Measurements from ENCODE around the gene LUM.

LUM gene

DNA sequence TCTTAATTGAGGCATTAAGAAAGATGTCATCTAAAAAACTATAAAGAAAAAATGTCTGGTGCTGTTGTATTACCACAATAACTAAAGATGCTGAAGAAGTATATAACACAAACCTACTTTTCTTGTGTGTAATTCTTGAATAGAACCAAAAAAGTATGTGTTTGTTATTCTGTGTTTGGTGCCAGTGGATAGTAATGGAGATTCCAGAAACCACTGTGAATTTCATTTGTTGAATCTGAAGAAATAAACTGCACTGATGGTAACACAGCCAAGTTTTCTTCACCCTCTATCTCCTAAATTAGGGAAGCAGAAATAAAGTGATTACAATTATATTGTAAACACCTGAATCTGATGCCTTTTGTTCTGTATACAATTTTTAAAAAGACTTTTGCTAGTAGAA, 40.4 kb downstream of the LUM start:
- H3K4me3 ChIP-seq (ENCODE audit: low read length): no peak overlapping the region
- no peaks in the 10 kb centered on the region for H3K4me1 ChIP-seq (ENCODE audit: control insufficient read depth, insufficient read depth, low read length)
- no peak overlapping the region for H3K9ac ChIP-seq (ENCODE audit: low read depth, low read length)
- no peaks in the 10 kb centered on the region for H3K27me3 ChIP-seq (ENCODE audit: control insufficient read depth, insufficient read depth, low read length)
- H3K9me3 ChIP-seq (replicated peaks; ENCODE audit: low read length): no peaks in the 10 kb centered on the region
- no peaks in the 10 kb centered on the region for H3K36me3 ChIP-seq (ENCODE audit: insufficient read depth, low read length)
- no peak overlapping the region for H3K4me2 ChIP-seq (ENCODE audit: low read length)

DNA sequence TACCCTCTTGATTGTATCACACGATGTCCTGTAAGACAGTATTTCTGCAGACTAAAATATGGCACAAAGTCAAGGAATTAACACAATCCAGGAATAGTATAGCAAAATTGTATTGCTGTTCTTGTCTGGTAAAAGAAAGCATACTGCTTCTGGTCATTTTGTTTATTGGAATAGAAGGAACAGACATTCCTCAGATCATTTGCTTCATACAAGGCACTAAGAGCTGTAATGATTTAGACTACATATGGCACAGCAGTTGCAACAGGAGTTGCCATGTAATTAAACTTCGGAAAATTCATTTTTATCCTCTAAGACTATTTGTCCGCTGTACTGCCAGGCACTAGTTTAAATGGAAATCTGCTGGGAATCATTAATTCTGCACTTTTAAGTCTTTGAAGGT, 45.9 kb downstream of the LUM start:
- Histone ChIP-seq H3K4me2 (ENCODE audit: low read length) (no peak overlapping the region), H3K27me3 (ENCODE audit: control insufficient read depth, insufficient read depth, low read length) (no peaks in the 10 kb centered on the region), H3K9me3 (replicated peaks; ENCODE audit: low read length) (no peaks in the 10 kb centered on the region), H3K36me3 (ENCODE audit: insufficient read depth, low read length) (no peaks in the 10 kb centered on the region), H3K4me3 (ENCODE audit: low read length) (no peak overlapping the region), H3K9ac (ENCODE audit: low read depth, low read length) (no peak overlapping the region), H3K4me1 (ENCODE audit: control insufficient read depth, insufficient read depth, low read length) (no peaks in the 10 kb centered on the region)

DNA sequence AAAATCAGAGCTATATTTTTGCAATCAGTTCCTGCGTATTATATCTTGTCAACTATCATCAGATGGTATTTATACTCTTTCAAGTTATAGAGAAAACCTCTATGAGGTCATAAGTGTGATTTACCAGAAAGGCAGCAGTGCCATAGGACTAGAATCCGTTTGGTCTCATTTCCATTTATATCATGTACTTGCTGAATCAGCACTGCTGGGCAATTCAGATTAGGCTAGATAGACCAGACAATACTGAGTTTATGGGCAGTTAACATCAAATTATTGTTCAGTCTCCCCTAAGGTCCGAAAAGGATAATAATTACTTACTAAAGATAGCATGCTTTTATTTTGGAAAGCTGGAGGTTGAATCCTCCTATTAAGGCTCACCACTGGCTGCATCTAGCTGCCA, 46.7 kb downstream of the LUM start:
- H3K36me3 ChIP-seq (ENCODE audit: insufficient read depth, low read length): no peaks in the 10 kb centered on the region
- no peaks in the 10 kb centered on the region for H3K27me3 ChIP-seq (ENCODE audit: control insufficient read depth, insufficient read depth, low read length)
- H3K4me3 ChIP-seq (ENCODE audit: low read length): no peak overlapping the region
- no peak overlapping the region for H3K4me2 ChIP-seq (ENCODE audit: low read length)
- H3K9me3 ChIP-seq (replicated peaks; ENCODE audit: low read length): no peaks in the 10 kb centered on the region
- no peaks in the 10 kb centered on the region for H3K4me1 ChIP-seq (ENCODE audit: control insufficient read depth, insufficient read depth, low read length)
- no peak overlapping the region for H3K9ac ChIP-seq (ENCODE audit: low read depth, low read length)

DNA sequence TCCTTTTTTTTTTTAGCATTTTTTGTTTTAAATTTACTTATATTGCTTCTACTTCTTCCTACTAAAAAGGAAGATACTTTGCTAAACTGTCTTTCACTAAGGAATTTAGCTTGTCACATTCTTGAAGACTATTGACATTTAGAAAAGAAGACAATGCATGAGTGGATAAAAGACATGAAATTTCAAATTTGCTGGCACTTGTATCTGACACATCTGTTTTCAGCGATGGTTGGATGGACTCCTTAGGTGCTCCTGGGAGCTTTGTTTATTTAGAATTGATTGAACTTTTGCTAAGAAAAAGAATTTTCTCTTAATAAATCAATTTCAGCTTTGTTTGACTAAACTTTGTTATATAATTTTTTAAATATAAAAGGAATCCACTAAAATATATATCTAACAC, 50.2 kb downstream of the LUM start:
- H3K36me3 ChIP-seq (ENCODE audit: insufficient read depth, low read length): no peaks in the 10 kb centered on the region
- no peak overlapping the region for H3K9ac ChIP-seq (ENCODE audit: low read depth, low read length)
- no peaks in the 10 kb centered on the region for H3K4me1 ChIP-seq (ENCODE audit: control insufficient read depth, insufficient read depth, low read length)
- no peaks in the 10 kb centered on the region for H3K27me3 ChIP-seq (ENCODE audit: control insufficient read depth, insufficient read depth, low read length)
- H3K4me2 ChIP-seq (ENCODE audit: low read length): no peak overlapping the region
- H3K4me3 ChIP-seq (ENCODE audit: low read length): no peak overlapping the region
- no peaks in the 10 kb centered on the region for H3K9me3 ChIP-seq (replicated peaks; ENCODE audit: low read length)

DNA sequence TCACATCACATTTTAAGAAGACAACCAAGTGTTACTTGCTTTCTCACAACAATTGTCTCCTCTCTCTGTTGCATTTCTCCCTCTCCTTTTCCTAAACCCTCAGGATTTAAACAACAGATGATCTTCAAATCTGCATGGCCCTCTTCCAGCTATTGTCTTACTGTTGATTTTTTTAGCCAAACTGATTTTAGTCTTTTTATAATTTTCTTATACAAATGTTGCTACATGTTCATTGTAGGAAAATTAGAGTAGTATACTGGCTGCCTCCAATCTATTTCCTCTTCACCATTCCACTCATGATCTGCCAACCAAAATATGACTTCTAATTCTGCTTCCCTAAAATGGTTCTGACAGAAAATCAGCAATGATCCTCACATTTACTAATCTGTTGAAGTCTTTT, 52.1 kb downstream of the LUM start:
- Histone ChIP-seq H3K27me3 (ENCODE audit: control insufficient read depth, insufficient read depth, low read length) (no peaks in the 10 kb centered on the region), H3K4me1 (ENCODE audit: control insufficient read depth, insufficient read depth, low read length) (peaks cover 3% of the 10 kb centered on the region), H3K9me3 (replicated peaks; ENCODE audit: low read length) (no peaks in the 10 kb centered on the region), H3K4me3 (ENCODE audit: low read length) (no peak overlapping the region), H3K36me3 (ENCODE audit: insufficient read depth, low read length) (no peaks in the 10 kb centered on the region), H3K4me2 (ENCODE audit: low read length) (no peak overlapping the region), H3K9ac (ENCODE audit: low read depth, low read length) (no peak overlapping the region)

DNA sequence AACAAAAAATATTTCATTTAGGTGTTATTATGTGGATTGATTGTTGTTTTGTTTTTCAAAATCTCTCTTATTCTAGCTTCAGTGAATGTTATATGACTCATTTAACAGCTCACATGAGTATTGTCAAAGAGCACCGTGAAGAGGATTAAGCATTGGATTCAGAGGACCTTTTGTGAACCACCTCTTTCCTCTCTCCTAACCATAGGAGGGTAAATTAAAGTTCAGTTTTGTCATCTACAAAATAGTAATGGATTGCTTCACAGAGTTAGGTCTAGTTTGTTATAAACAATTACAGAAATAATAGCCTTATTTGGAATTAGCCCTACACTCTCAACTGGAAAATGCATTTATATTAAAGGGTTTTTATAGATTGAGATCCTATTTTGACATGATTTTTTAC, 52.5 kb downstream of the LUM start:
- Histone ChIP-seq H3K9me3 (replicated peaks; ENCODE audit: low read length) (no peaks in the 10 kb centered on the region), H3K9ac (ENCODE audit: low read depth, low read length) (no peak overlapping the region), H3K36me3 (ENCODE audit: insufficient read depth, low read length) (no peaks in the 10 kb centered on the region), H3K4me1 (ENCODE audit: control insufficient read depth, insufficient read depth, low read length) (peaks cover 6% of the 10 kb centered on the region), H3K27me3 (ENCODE audit: control insufficient read depth, insufficient read depth, low read length) (no peaks in the 10 kb centered on the region), H3K4me3 (ENCODE audit: low read length) (no peak overlapping the region), H3K4me2 (ENCODE audit: low read length) (no peak overlapping the region)

DNA sequence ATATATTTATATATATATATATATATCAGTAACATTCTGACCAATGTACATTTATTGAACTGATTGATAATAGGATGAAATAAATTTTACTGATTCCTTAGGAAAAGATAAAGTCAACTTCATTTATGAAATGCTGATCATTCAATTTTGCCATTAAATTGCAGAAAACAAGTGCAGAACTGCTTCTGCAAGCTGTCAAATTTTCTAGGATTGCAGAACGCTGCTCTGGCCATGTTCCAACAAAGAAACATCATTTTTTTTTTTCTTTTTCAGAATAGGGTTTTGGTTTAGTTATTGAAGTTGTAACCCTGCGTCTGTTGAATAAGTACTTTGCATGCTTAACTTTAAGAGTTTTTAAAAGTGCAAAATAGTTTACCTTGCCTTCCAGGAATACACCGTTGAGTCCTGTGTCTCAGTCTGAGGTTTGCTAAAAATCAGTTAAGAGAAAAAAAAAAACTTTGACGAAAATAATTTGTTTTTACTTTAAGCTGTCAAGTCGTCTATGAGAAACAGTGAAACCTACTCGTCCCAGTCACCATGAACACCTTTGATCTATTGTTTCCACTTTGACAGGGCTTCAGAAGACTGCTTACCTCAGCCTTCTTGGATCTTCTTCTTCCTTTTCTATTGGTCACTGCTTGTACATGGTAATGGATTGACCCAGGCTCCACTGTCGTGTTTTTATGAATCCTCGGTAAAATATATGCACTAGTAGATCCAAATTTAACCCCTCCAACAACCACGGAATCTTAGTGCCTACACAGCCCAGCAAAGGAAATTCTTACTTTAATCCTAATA, 53.7 kb downstream of the LUM start, which contains the start of gene KERA:
Gene KERA (minus strand): TSS at position 657 of the 798 bp plus-strand sequence. CDS start 1,743 bp downstream, outside the sequence.
- Histone ChIP-seq H3K9me3 (replicated peaks; ENCODE audit: low read length) (no peaks in the 10 kb centered on the region), H3K4me3 (ENCODE audit: low read length) (no peak within 1 kb of the TSS), H3K4me1 (ENCODE audit: control insufficient read depth, insufficient read depth, low read length) (peaks cover 11% of the 10 kb centered on the region), H3K27me3 (ENCODE audit: control insufficient read depth, insufficient read depth, low read length) (no peaks in the 10 kb centered on the region), H3K9ac (ENCODE audit: low read depth, low read length) (no peak within 1 kb of the TSS), H3K4me2 (ENCODE audit: low read length) (no peak within 1 kb of the TSS), H3K36me3 (ENCODE audit: insufficient read depth, low read length) (no peaks in the 10 kb centered on the region)

DNA sequence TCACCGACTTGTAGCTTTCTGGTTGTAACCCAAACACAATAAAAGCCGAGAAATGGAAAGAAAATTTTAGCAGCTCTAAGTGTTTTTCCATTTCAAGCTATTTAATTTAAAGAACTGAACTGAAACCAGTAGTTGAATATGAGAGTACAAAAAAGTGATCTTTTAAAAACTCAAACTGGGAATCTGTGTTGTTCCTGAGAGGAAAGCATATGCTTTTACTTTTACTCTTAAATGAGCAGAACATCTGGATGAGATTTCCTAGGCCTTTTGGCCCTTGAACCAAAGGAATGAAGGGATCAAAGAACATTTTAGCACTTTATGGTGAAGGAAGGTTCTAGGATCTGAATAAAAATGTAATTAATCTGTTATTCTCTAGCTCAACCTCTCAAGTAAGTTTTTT, 54.8 kb downstream of the LUM start:
- Histone ChIP-seq H3K9ac (ENCODE audit: low read depth, low read length) (no peak overlapping the region), H3K27me3 (ENCODE audit: control insufficient read depth, insufficient read depth, low read length) (no peaks in the 10 kb centered on the region), H3K4me3 (ENCODE audit: low read length) (no peak overlapping the region), H3K9me3 (replicated peaks; ENCODE audit: low read length) (no peaks in the 10 kb centered on the region), H3K4me1 (ENCODE audit: control insufficient read depth, insufficient read depth, low read length) (peaks cover 11% of the 10 kb centered on the region), H3K4me2 (ENCODE audit: low read length) (no peak overlapping the region), H3K36me3 (ENCODE audit: insufficient read depth, low read length) (no peaks in the 10 kb centered on the region)

DNA sequence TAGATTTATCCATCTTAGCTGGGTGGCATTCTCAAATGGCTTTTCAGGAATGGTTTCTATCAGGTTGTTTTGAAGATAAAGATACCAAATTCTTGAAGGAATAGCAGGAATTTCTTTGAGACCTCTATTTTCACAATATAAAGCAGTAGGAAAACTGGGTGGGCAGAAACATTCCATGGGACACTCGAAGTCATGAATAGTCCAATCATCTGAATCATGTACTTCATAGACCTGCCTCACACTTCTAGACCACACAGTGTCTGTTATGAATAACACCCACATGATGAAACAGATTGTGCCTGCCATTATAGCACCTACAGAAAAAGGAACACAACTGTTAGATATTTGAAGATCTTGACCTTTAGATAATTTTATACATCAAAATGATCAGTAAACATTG, 55.3 kb downstream of the LUM start:
- Histone ChIP-seq H3K4me1 (ENCODE audit: control insufficient read depth, insufficient read depth, low read length) (peaks cover 11% of the 10 kb centered on the region), H3K27me3 (ENCODE audit: control insufficient read depth, insufficient read depth, low read length) (no peaks in the 10 kb centered on the region), H3K4me2 (ENCODE audit: low read length) (no peak overlapping the region), H3K36me3 (ENCODE audit: insufficient read depth, low read length) (no peaks in the 10 kb centered on the region), H3K9me3 (replicated peaks; ENCODE audit: low read length) (no peaks in the 10 kb centered on the region), H3K9ac (ENCODE audit: low read depth, low read length) (no peak overlapping the region), H3K4me3 (ENCODE audit: low read length) (no peak overlapping the region)

DNA sequence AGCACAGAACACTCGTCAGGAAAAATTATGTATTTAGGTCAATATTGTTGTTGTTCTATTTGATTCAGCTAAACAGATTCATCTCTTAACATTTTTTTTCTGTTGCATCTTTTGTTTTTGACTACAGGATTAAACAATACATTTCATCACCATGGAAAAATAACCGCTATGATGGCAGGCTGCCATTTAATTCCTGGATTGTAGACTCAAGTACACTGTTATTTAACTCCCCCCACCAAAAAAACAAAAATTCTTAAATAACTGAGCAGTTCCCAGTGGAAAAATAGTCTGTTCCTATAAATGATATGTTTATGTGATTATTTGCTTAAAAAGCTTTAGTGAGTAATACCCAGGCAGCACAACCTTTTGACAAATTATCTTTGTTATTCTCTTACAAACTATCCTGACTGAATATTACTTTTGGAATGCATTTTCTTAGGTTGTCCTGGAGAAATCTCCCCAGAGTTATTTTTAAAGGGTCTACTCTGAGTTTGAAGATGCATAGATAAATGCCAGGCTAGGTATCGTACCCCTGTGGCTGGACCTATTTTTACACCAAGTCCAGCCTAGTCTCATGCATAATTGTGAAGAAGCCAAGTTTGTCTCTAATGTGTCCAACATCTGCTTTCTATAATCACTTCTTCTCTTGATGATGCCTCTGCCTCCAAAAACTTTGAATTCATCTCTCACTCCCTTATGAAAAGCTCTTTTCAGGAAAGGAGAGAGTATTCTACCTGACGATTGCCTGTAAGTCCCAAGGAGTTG, 57.2 kb downstream of the LUM start:
- Histone ChIP-seq H3K36me3 (ENCODE audit: insufficient read depth, low read length) (no peaks in the 10 kb centered on the region), H3K4me1 (ENCODE audit: control insufficient read depth, insufficient read depth, low read length) (peaks cover 11% of the 10 kb centered on the region), H3K4me2 (ENCODE audit: low read length) (no peak overlapping the region), H3K4me3 (ENCODE audit: low read length) (no peak overlapping the region), H3K9me3 (replicated peaks; ENCODE audit: low read length) (no peaks in the 10 kb centered on the region), H3K27me3 (ENCODE audit: control insufficient read depth, insufficient read depth, low read length) (no peaks in the 10 kb centered on the region), H3K9ac (ENCODE audit: low read depth, low read length) (no peak overlapping the region)

All from skeletal muscle satellite cell (primary cell).